Vagina (tissue), 2 donors: ENCODE results near the gene YWHAG. TPM values are rescaled to one million over a fixed set of nuclear protein-coding genes. Genes with fewer than 3 reads are reported as not detected.

ENCODE experiments used
- DNase-seq, 2 donors: peaks; one replicate each; pipeline ENCODE4 v3.0.0-alpha.2; 2017; ENCODE audit errors: extremely low spot score in 2 of 2
- H3K27ac ChIP-seq: fragments of 200-600 bp; sonication (generic); one replicate; pipeline ENCODE4 v1.5.1; 2019
- H3K27me3 ChIP-seq: fragments of 200-600 bp; sonication (generic); one replicate; pipeline ENCODE4 v1.5.1; 2019
- H3K36me3 ChIP-seq, 2 donors: fragments of 200-600 bp; sonication (generic); one replicate each; pipeline ENCODE4 v1.5.1; 2017 to 2019
- H3K4me1 ChIP-seq: fragments of 200-600 bp; sonication (generic); one replicate; pipeline ENCODE4 v1.5.1; 2019
- H3K4me3 ChIP-seq, 2 donors: fragments of 200-600 bp; sonication (generic); 1 replicate in 1 of 2; 2 replicates in 1 of 2; pipeline ENCODE4 v1.5.1; 2016 to 2019
- H3K9me3 ChIP-seq: fragments of 200-600 bp; sonication (generic); one replicate; pipeline ENCODE4 v1.5.1; 2019
- POLR2A ChIP-seq, 2 donors: fragments of 450-650 bp; IDR thresholded peaks; one replicate each; pipeline ENCODE4 v1.6.1; 2017; ENCODE audit warnings: antibody characterized with exemption in 2 of 2, mild to moderate bottlenecking in 2 of 2, moderate library complexity in 2 of 2
- POLR2AphosphoS5 ChIP-seq, 2 donors: sonication (generic); formaldehyde crosslinking; IDR thresholded peaks; one replicate each; pipeline ENCODE4 v1.9.0; 2017; ENCODE audit warnings: antibody characterized with exemption in 2 of 2, mild to moderate bottlenecking in 2 of 2, low read depth in 1 of 2; ENCODE audit not compliant: insufficient read depth in 1 of 2
- intact Hi-C: fragments of 100-400 bp; cut with DNase I; formaldehyde crosslinking; loops from one replicate; pipeline ENCODE4 v1.15.1; 2023
- total RNA-seq: library from RNA; depleted of rRNA; stranded (reverse); fragments of >200 nt; gene quantifications from one replicate; pipeline ENCODE4 v1.2.3, GENCODE V29; 2016
- TF ChIP-seq, protein P1 (sequence below), 3 experiments: fragments of 450-650 bp in 2 of 3; fragments of 200-600 bp in 1 of 3; sonication (generic) in 1 of 3; IDR thresholded peaks; one replicate each; pipeline ENCODE4 v1.5.1; 2017 to 2019; ENCODE audit warnings: antibody characterized with exemption in 3 of 3, mild to moderate bottlenecking in 2 of 3, moderate library complexity in 2 of 3

Gene YWHAG
- total RNA-seq, 1 donor from 2014 or later: 73.2 TPM

- Histone ChIP-seq H3K4me1 (peaks cover 21% of the 10 kb centered on the region), H3K27me3 (no peaks in the 10 kb centered on the region), H3K4me3 (peak overlapping the region; percentile 36 to 48), H3K36me3 (no peaks in the 10 kb centered on the region), H3K27ac (peak overlapping the region; percentile 94), H3K9me3 (no peaks in the 10 kb centered on the region)
- intact Hi-C loops: no loop called here
- TF ChIP-seq POLR2AphosphoS5 (IDR thresholded peaks at IDR 0.05; ENCODE audit: insufficient read depth in 1 of 2, low read depth in 1 of 2): no peak
- TF ChIP-seq POLR2A (IDR thresholded peaks at IDR 0.05): no peak
- TF ChIP-seq, protein P1, sequence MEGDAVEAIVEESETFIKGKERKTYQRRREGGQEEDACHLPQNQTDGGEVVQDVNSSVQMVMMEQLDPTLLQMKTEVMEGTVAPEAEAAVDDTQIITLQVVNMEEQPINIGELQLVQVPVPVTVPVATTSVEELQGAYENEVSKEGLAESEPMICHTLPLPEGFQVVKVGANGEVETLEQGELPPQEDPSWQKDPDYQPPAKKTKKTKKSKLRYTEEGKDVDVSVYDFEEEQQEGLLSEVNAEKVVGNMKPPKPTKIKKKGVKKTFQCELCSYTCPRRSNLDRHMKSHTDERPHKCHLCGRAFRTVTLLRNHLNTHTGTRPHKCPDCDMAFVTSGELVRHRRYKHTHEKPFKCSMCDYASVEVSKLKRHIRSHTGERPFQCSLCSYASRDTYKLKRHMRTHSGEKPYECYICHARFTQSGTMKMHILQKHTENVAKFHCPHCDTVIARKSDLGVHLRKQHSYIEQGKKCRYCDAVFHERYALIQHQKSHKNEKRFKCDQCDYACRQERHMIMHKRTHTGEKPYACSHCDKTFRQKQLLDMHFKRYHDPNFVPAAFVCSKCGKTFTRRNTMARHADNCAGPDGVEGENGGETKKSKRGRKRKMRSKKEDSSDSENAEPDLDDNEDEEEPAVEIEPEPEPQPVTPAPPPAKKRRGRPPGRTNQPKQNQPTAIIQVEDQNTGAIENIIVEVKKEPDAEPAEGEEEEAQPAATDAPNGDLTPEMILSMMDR (IDR thresholded peaks at IDR 0.05): no peak
- DNase-seq: no peak
These were observed 21.8 kb upstream of the YWHAG start for GRCh38 chr7:76380623-76380966.

DNA sequence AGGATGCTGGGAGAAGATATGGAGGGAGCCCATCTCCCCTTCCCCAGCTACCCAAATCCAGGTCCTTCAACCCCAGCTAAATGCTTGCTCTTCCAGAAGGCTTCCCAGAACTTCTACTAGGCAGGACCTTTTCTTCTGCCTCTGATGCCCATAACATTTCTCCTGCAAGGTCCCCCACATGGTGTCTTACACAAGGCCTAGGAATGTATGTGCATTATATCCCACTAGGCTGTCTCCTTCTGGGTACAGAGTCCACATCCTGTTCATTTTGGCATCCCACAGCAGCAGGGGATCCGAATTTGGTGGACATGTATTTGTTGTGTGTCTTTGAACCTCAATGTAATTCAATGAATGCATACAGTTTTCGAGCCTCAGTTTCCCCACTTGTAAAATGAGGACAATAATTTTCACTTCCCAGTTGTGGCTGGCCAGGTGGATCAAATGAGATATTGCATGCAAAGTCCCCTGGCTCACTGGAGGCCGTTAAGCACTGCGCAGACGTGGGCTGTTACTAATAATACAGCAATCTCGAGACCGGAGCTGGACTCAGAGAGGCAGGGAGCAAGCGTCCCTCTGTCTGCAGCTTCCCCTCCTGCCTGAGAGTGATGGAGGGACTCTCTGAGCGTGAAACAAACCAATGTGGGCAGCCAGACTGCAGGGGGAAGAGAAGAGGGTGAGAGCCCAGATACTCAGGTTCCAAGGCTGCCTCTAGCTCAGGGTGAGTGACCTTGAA, 18.6 kb upstream of the YWHAG start:
- TF ChIP-seq, protein P1 (IDR thresholded peaks at IDR 0.05): no peak
- TF ChIP-seq POLR2AphosphoS5 (IDR thresholded peaks at IDR 0.05; ENCODE audit: insufficient read depth in 1 of 2, low read depth in 1 of 2) (no peak), POLR2A (IDR thresholded peaks at IDR 0.05) (no peak)
- Histone ChIP-seq H3K27me3 (no peaks in the 10 kb centered on the region), H3K36me3 (no peaks in the 10 kb centered on the region), H3K27ac (no peak overlapping the region), H3K4me1 (peaks cover 30% of the 10 kb centered on the region), H3K4me3 (no peak overlapping the region), H3K9me3 (no peaks in the 10 kb centered on the region)
- DNase-seq: no peak
- intact Hi-C loops: no loop called here

DNA sequence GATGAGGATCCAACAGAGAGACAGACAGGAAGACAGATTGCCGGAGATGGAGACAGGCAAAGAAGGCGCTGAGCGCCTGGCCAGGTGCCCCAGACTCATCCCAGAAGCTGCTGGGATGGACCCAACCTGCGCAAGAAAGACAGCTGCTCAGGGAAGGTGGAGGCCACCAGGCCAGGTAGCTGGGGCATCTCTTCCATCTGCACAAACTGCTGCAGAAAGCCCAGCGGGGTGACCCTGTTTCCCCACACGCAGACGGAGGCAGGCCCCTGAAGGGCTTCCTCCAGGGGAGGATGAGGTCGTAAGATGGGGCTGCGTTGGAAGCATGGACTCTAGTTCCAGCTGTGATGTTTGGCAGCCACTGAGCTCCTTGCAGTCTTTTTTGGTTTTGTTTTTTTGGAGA, 16.5 kb upstream of the YWHAG start:
- Histone ChIP-seq H3K4me3 (no peak overlapping the region), H3K9me3 (no peaks in the 10 kb centered on the region), H3K36me3 (no peaks in the 10 kb centered on the region), H3K27me3 (no peaks in the 10 kb centered on the region), H3K27ac (no peak overlapping the region), H3K4me1 (peaks cover 20% of the 10 kb centered on the region)
- DNase-seq: no peak
- TF ChIP-seq POLR2A (IDR thresholded peaks at IDR 0.05) (no peak), POLR2AphosphoS5 (IDR thresholded peaks at IDR 0.05; ENCODE audit: insufficient read depth in 1 of 2, low read depth in 1 of 2) (no peak)
- TF ChIP-seq, protein P1 (IDR thresholded peaks at IDR 0.05): no peak
- intact Hi-C loops: no loop called here

GRCh38 chr7:76372984-76373833, 14.4 kb upstream of the YWHAG start:
- Histone ChIP-seq H3K4me1 (peaks cover 9% of the 10 kb centered on the region), H3K36me3 (no peaks in the 10 kb centered on the region), H3K27me3 (no peaks in the 10 kb centered on the region), H3K9me3 (no peaks in the 10 kb centered on the region), H3K27ac (peak overlapping the region; percentile 48), H3K4me3 (no peak overlapping the region)
- TF ChIP-seq, protein P1 (IDR thresholded peaks at IDR 0.05): no peak
- TF ChIP-seq POLR2A (IDR thresholded peaks at IDR 0.05) (no peak), POLR2AphosphoS5 (IDR thresholded peaks at IDR 0.05; ENCODE audit: insufficient read depth in 1 of 2, low read depth in 1 of 2) (peak in 1 of 2 donors; percentile 50)
- DNase-seq: no peak
- intact Hi-C loops: no loop called here

- no peak for DNase-seq
- TF ChIP-seq POLR2A (IDR thresholded peaks at IDR 0.05) (no peak), POLR2AphosphoS5 (IDR thresholded peaks at IDR 0.05; ENCODE audit: insufficient read depth in 1 of 2, low read depth in 1 of 2) (no peak)
- TF ChIP-seq, protein P1 (IDR thresholded peaks at IDR 0.05): no peak
- Histone ChIP-seq H3K4me3 (no peak overlapping the region), H3K9me3 (no peaks in the 10 kb centered on the region), H3K27me3 (no peaks in the 10 kb centered on the region), H3K36me3 (no peaks in the 10 kb centered on the region), H3K27ac (no peak overlapping the region), H3K4me1 (peaks cover 9% of the 10 kb centered on the region)
- intact Hi-C loops: no loop called here
These were observed 12.6 kb upstream of the YWHAG start for GRCh38 chr7:76371396-76371795.
